OCI-LY7 (cell line): ENCODE measurements around the gene FERMT3. TPM values are rescaled to one million over a fixed set of nuclear protein-coding genes. Genes with fewer than 3 reads are reported as not detected.

Experiments used
- BruUV-seq: library from RNA; stranded (reverse); fragments of 400-500 nt; replicated peaks from 2 replicates; lab custom pipeline; 2021; lab: Mats Ljungman, UMichigan
- CTCF ChIA-PET: fragments of 300-600 bp; sonication (Branson Sonifier 250); formaldehyde crosslinking; loops from one replicate; lab custom pipeline; 2022; ENCODE audit warnings: antibody characterized with exemption; ENCODE audit not compliant: unreplicated experiment; lab: Charles Lee
- POLR2A ChIA-PET: fragments of 300-600 bp; sonication (Branson Sonifier 250); formaldehyde crosslinking; loops from one replicate; lab custom pipeline; 2022; ENCODE audit warnings: antibody characterized with exemption; lab: Charles Lee
- DNase-seq: peaks from one replicate; pipeline ENCODE4 v3.0.0-alpha.2; 2015; ENCODE audit warnings: low spot score
- H2AFZ ChIP-seq: fragments of 200-600 bp; sonication (generic), shearing (Covaris generic); 2 replicates; pipeline ENCODE4 v1.6.1; 2014; ENCODE audit warnings: mild to moderate bottlenecking, antibody characterized with exemption, low read length, moderate library complexity
- H3K27ac ChIP-seq: fragments of 200-600 bp; sonication (generic); 2 replicates; pipeline ENCODE4 v1.5.1; 2014; ENCODE audit warnings: mixed run types, low read depth, mild to moderate bottlenecking, moderate library complexity, low read length, inconsistent platforms; ENCODE audit not compliant: poor library complexity, severe bottlenecking
- H3K36me3 ChIP-seq: fragments of 200-600 bp; sonication (generic); 2 replicates; pipeline ENCODE4 v1.6.1; 2014; ENCODE audit warnings: mild to moderate bottlenecking, antibody characterized with exemption, low read length, moderate library complexity, mixed read lengths; ENCODE audit not compliant: insufficient read depth
- H3K4me1 ChIP-seq: fragments of 200-600 bp; sonication (generic); 2 replicates; pipeline ENCODE4 v1.5.1; 2014; ENCODE audit warnings: mild to moderate bottlenecking, low read length; ENCODE audit not compliant: insufficient read depth, poor library complexity, severe bottlenecking
- H3K4me2 ChIP-seq: fragments of 200-600 bp; sonication (generic); 2 replicates; pipeline ENCODE4 v1.6.1; 2014; ENCODE audit warnings: mild to moderate bottlenecking, low read length
- H3K4me3 ChIP-seq: fragments of 200-600 bp; sonication (generic); 2 replicates; pipeline ENCODE4 v1.5.1; 2014; ENCODE audit warnings: mild to moderate bottlenecking, low read depth, low read length; ENCODE audit not compliant: poor library complexity, severe bottlenecking
- H3K79me2 ChIP-seq: fragments of 200-600 bp; sonication (generic); 2 replicates; pipeline ENCODE4 v1.6.1; 2016; ENCODE audit warnings: low read depth, mild to moderate bottlenecking, low read length, moderate library complexity, mixed read lengths; ENCODE audit not compliant: insufficient read depth
- H3K9me2 ChIP-seq: fragments of 200-600 bp; sonication (generic); 2 replicates; pipeline ENCODE4 v1.6.1; 2016; ENCODE audit warnings: mild to moderate bottlenecking, low read length, mixed read lengths; ENCODE audit not compliant: insufficient read depth
- H3K9me3 ChIP-seq: fragments of 200-600 bp; sonication (generic); 2 replicates; pipeline ENCODE4 v1.6.1; 2014; ENCODE audit warnings: mild to moderate bottlenecking, mixed run types, low read length, mixed read lengths
- H4K20me1 ChIP-seq: fragments of 200-600 bp; sonication (generic); 2 replicates; pipeline ENCODE4 v1.6.1; 2014; ENCODE audit warnings: mild to moderate bottlenecking, antibody characterized with exemption, low read length, moderate library complexity, mixed read lengths; ENCODE audit not compliant: insufficient read depth
- CTCF ChIP-seq: fragments of 200-600 bp; sonication (generic); conservative IDR thresholded peaks from 2 replicates; pipeline ENCODE4 v1.5.1; 2014; ENCODE audit warnings: mild to moderate bottlenecking, antibody characterized with exemption, low read length, moderate library complexity, mixed read lengths
- EZH2phosphoT487 ChIP-seq: fragments of 200-600 bp; sonication (generic); IDR thresholded peaks from 2 replicates; pipeline ENCODE4 v1.6.1; 2018; ENCODE audit warnings: low read depth, borderline replicate concordance, mild to moderate bottlenecking, mixed run types, antibody characterized with exemption, low read length, moderate library complexity, mixed read lengths
- intact Hi-C: fragments of 100-400 bp; cut with micrococcal nuclease; formaldehyde crosslinking; loops from one replicate; pipeline ENCODE4 v1.10.0; 2022; ENCODE audit not compliant: unreplicated experiment
- total RNA-seq, 2 experiments: library from RNA; depleted of rRNA in 1 of 2; stranded (reverse); fragments of >200 nt in 1 of 2; shearing (Covaris generic) in 1 of 2; gene quantifications; 2 replicates each; pipeline ENCODE4 v1.2.3, GENCODE V29; 2014 to 2022

The FERMT3 gene
- total RNA-seq, 2 experiments from 2014 or later = 120 to 201 TPM

GRCh38 chr11:64209563-64209843 lies 3.0 kb downstream of the FERMT3 start:
- TF ChIP-seq CTCF (no peak), EZH2phosphoT487 (no peak)
- H3K36me3 ChIP-seq = peaks cover 79% of the 10 kb centered on the region

GRCh38 chr11:64210301-64211020 lies 3.9 kb downstream of the FERMT3 start:
- Histone ChIP-seq H3K4me1 (peaks cover 25% of the 10 kb centered on the region), H3K4me2 (no peak overlapping the region), H2AFZ (no peak overlapping the region), H3K9me2 (no peaks in the 10 kb centered on the region), H4K20me1 (no peaks in the 10 kb centered on the region), H3K79me2 (peaks cover 17% of the 10 kb centered on the region; the same call in 1 of the 2 replicates), H3K4me3 (no peak overlapping the region), H3K36me3 (peaks cover 83% of the 10 kb centered on the region), H3K27ac (no peak overlapping the region), H3K9me3 (no peaks in the 10 kb centered on the region)
- intact Hi-C loops = no loop called here
- no peak for TF ChIP-seq CTCF
- no peak for TF ChIP-seq EZH2phosphoT487
- ChIA-PET CTCF (interaction anchor here (0.6 kb wide), 1 partner anchor 91 kb away, joined by 6 read pairs; no protein-coding TSS in a partner anchor), POLR2A (no interaction called here)
- no peak for DNase-seq
- BruUV-seq = no TSS peak

More at GRCh38 chr11:64209563-64209843, 3.0 kb downstream of the FERMT3 start:
- H3K4me2 ChIP-seq = no peak overlapping the region
- H3K79me2 ChIP-seq = peaks cover 17% of the 10 kb centered on the region; the same call in 1 of the 2 replicates
- H3K4me3 ChIP-seq = no peak overlapping the region
- no peak for DNase-seq
- H3K9me2 ChIP-seq = no peaks in the 10 kb centered on the region
- no TSS peak for BruUV-seq
- ChIA-PET POLR2A (no interaction called here), CTCF (no interaction called here)
- no peaks in the 10 kb centered on the region for H4K20me1 ChIP-seq
- no peaks in the 10 kb centered on the region for H3K9me3 ChIP-seq
- intact Hi-C loops = no loop called here
- peaks cover 31% of the 10 kb centered on the region for H3K4me1 ChIP-seq
- no peak overlapping the region for H3K27ac ChIP-seq
- no peak overlapping the region for H2AFZ ChIP-seq

GRCh38 chr11:64211181-64211872 lies 4.8 kb downstream of the FERMT3 start:
- H3K36me3 ChIP-seq = peaks cover 83% of the 10 kb centered on the region
- H3K4me2 ChIP-seq = no peak overlapping the region
- H3K9me3 ChIP-seq = no peaks in the 10 kb centered on the region
- peaks cover 13% of the 10 kb centered on the region; the same call in 1 of the 2 replicates for H3K79me2 ChIP-seq
- H3K4me1 ChIP-seq = peaks cover 16% of the 10 kb centered on the region
- intact Hi-C loops = no loop called here
- ChIA-PET POLR2A (no interaction called here), CTCF (interaction anchor here (0.6 kb wide), 1 partner anchor 90 kb away, joined by 6 read pairs; no protein-coding TSS in a partner anchor)
- H4K20me1 ChIP-seq = no peaks in the 10 kb centered on the region
- no peak for DNase-seq
- no peak overlapping the region for H3K27ac ChIP-seq
- no peak for TF ChIP-seq EZH2phosphoT487
- no peak for TF ChIP-seq CTCF
- no peaks in the 10 kb centered on the region for H3K9me2 ChIP-seq
- BruUV-seq = no TSS peak
- H2AFZ ChIP-seq = no peak overlapping the region
- H3K4me3 ChIP-seq = no peak overlapping the region
